Activated gamma-delta T cell (primary cell): Measurements from ENCODE around the gene OR10W1.

Experiments used
- DNase-seq: peaks from one replicate; lab custom pipeline; 2025; lab: John Stamatoyannopoulos, UW
- total RNA-seq, 2 donors: gene quantifications; one replicate each; lab custom pipeline; 2026; lab: John Stamatoyannopoulos, UW

Gene OR10W1, protein sequence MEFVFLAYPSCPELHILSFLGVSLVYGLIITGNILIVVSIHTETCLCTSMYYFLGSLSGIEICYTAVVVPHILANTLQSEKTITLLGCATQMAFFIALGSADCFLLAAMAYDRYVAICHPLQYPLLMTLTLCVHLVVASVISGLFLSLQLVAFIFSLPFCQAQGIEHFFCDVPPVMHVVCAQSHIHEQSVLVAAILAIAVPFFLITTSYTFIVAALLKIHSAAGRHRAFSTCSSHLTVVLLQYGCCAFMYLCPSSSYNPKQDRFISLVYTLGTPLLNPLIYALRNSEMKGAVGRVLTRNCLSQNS
- 0 reads per million in 2 donors for total RNA-seq

DNA sequence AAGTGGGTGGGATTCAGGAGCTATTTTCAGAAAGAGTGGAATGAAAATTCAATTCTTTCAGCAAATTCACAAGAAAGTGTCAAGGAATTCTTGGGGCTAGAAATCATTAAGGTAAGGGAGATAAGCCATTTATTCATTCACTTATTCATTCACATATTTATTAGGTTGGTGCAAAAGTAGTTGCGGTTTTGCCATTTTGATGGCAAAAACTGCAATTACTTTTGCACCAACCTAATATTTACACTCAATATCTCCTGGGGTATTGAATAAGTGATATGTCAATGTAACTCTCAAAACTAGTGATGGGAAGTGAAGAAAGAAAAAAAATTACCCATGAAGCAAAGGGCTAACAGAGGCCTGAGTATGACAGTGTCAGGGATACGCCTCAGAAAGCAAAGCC is at the start of gene OR10W1:
OR10W1 (minus strand) TSS at position 119 of the 400 bp plus-strand sequence. CDS start 402 bp downstream, outside the sequence.
- no peak for DNase-seq

- DNase-seq: no peak
Measured at GRCh38 chr11:58316142-58316541, 48.1 kb upstream of the OR10W1 start.

GRCh38 chr11:58301576-58301975 is 33.5 kb upstream of the OR10W1 start:
- no peak for DNase-seq

GRCh38 chr11:58292017-58292416 is 24.0 kb upstream of the OR10W1 start:
- no peak for DNase-seq

GRCh38 chr11:58289266-58289665 is 21.2 kb upstream of the OR10W1 start:
- no peak for DNase-seq

GRCh38 chr11:58286249-58286648 is 18.2 kb upstream of the OR10W1 start:
- no peak for DNase-seq

DNA sequence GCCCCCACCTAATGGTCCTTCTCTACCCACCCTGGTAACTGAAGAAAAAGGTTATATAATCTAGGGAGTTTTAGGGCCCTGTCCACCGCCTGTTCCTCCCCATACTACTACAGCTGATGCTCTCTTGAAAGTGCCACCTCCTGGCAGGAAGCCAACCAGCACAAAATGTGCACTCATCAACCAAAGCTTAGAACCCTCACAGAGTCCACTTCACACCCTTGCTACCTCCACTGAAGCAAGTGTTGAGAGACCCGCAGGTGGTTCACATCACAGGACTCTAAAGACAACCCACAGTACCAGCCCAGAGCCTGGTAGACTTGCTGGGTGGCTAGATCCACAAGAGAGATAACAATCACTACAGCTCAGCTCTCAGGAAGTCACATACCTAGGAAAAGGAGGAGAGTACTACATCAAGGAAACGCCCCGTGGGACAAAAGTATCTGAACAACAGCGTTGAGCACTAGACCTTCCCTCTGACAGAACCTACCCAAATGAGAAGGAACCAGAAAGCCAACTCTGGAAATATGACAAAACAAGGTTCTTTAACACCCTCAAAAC is 17.5 kb upstream of the OR10W1 start:
- no peak for DNase-seq

DNA sequence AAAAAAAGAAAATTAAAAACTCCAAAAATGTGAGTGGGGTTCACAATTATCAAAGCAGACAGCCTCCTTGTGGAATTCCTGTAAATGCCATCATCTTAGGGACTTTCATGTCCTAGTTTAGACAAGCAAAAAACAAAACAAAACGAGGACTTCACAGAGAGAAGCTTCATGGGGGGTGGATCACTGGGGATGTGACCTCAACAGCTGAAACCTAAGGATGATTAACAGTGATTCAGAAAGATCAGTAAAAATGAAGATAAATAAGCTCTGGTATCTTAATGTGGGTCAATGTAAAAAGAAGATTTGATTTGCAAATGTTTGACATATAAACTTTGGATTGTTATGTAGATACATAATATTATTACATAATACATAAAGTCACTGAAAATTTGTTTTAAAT is 8.1 kb upstream of the OR10W1 start:
- no peak for DNase-seq

- DNase-seq: no peak
Measured at GRCh38 chr11:58275002-58275401, 6.9 kb upstream of the OR10W1 start.

GRCh38 chr11:58259983-58260382 is 8.1 kb downstream of the OR10W1 start:
- no peak for DNase-seq

DNA sequence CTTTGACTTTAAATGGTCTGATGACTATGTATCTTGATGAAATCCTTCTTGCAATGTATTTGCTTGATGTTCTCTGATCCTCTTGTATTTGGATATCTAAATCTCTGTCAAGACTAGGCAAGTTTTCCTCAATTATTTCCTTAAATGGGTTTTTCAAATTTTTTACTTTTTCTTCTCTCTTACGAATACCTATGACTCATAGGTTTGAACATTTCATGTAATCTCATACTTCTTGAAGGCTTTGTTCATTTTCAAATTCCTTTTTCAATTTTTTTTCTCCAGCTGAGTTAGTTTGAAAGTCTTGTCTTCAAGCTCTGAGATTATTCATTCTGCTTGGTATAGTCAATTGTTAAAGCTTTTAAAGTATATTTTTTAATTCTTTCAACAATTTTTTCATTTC is 13.1 kb downstream of the OR10W1 start:
- no peak for DNase-seq

DNA sequence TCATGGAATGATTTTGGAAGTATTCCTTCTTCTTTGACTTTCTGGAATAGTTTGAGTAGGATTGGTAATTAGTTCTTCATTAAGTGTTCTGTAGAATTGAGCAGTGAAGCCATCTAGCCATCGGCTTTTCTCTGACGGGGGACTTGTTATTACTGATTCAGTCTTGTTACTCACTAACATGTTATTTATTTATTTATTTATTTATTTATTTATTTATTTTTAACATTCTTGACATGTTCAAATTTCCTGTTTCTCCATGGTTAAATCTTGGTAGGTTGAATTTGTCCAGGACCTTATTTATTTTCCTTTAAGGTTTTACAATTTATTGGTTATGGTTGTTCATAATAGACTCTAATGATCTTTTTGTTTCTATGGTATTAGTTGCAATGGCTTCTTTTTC is 24.1 kb downstream of the OR10W1 start:
- no peak for DNase-seq

GRCh38 chr11:58227956-58228615 is 40.0 kb downstream of the OR10W1 start:
- no peak for DNase-seq

DNA sequence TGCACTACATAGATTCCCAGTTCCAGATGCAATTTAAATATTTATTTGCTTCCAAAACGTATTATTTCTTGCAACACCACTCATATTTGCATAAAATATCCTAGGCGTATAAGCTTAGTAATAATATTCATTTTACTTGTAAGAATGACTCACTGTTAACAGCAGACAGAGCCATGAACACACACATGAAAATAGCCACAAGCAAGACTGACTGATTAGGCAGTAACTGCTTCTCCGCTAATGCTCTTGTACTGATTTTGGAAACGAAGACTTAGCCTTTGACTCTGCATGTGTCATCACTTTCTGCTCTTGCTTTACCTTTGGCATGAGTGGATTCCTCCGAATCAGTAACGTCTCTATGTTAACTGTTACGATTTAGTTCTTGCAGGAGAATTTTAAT is 45.3 kb downstream of the OR10W1 start:
- DNase-seq: no peak
